LNCAP (cell line): ENCODE results near the gene NFATC3.

Source experiments
- CTCF ChIP-seq: fragments of 450-650 bp; IDR thresholded peaks from 2 replicates; pipeline ENCODE4 v1.5.1; 2017; ENCODE audit warnings: mild to moderate bottlenecking

The NFATC3 gene

GRCh38 chr16:68227183-68227793 is 142.1 kb downstream of the NFATC3 start:
- no peak for TF ChIP-seq CTCF

DNA sequence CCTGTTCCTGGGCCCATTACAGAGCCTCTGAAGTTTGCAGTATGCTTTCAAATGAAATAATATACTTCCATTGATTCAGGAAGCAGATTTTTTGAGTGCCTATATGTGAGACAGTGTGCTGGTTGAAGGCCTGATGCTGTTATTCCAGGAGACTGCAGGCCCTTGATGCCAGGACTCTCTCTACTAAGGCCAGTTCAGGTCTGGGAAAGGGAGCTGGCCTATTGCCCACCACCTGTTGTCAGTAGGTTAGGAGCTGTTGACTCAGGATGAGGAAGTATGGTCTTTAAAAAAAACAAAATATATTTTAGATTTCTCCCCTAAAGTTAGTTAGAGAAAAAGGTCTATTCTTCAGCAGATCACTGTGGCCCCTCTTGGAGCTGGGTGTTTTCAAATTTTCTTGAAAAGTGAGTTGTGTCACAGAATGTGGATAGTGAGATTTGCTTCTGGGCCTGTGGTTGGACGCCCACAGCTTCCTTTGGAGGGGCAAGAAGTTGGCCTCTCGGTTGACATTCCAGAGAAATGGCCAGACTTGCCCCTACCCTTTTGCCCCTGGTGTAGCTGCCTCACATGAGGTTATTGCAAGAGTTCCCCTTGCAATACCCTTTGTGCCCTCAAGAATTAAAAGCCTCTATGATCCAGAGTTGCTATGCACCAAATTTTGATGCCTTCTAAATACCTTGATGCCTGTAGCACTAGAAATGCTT is 142.8 kb downstream of the NFATC3 start:
- TF ChIP-seq CTCF = no peak

- TF ChIP-seq CTCF = no peak
Measured at GRCh38 chr16:68228652-68229051, 143.5 kb downstream of the NFATC3 start.

- TF ChIP-seq CTCF = peak; percentile 84
Measured at GRCh38 chr16:68229431-68230175, 144.4 kb downstream of the NFATC3 start.

- TF ChIP-seq CTCF = no peak
Measured at GRCh38 chr16:68230176-68230571, 145.0 kb downstream of the NFATC3 start.

- TF ChIP-seq CTCF = no peak
Measured at GRCh38 chr16:68230956-68231355, 145.8 kb downstream of the NFATC3 start.

GRCh38 chr16:68231384-68232136 is 146.4 kb downstream of the NFATC3 start:
- TF ChIP-seq CTCF = no peak
